Colon (tissue), 2 donors: ENCODE measurements around the gene FBXL7.
"Not testable (repeated sequence)": the region's sequence is repeated elsewhere in the genome, so short reads cannot be mapped to it uniquely, and the experiment has no call there.

Experiments
- FAIRE-seq: peaks from 2 replicates; lab custom pipeline; 2012; peaks lifted over from hg19 to GRCh38; lab: Jason Lieb, UNC
- donor health status: control.
- donor health status: control.

FBXL7 gene

GRCh38 chr5:15827741-15828140, 327.8 kb downstream of the FBXL7 start:
- no peak for FAIRE-seq

GRCh38 chr5:15831408-15831807, 331.4 kb downstream of the FBXL7 start:
- no peak for FAIRE-seq

GRCh38 chr5:15833365-15833764, 333.4 kb downstream of the FBXL7 start:
- FAIRE-seq, result no peak

GRCh38 chr5:15834596-15835245, 334.7 kb downstream of the FBXL7 start:
- no peak for FAIRE-seq

- FAIRE-seq, result no peak
These were observed 335.5 kb downstream of the FBXL7 start for GRCh38 chr5:15835514-15835913.

- no peak for FAIRE-seq
These were observed 337.7 kb downstream of the FBXL7 start for GRCh38 chr5:15837551-15838289.

- no peak for FAIRE-seq
These were observed 344.3 kb downstream of the FBXL7 start for GRCh38 chr5:15844253-15844652.

- FAIRE-seq, result no peak
These were observed 344.9 kb downstream of the FBXL7 start for GRCh38 chr5:15844871-15845270.

- no peak for FAIRE-seq
These were observed 350.6 kb downstream of the FBXL7 start for GRCh38 chr5:15850536-15850935.

GRCh38 chr5:15850939-15851341, 351.0 kb downstream of the FBXL7 start:
- no peak for FAIRE-seq

- no peak for FAIRE-seq
These were observed 352.2 kb downstream of the FBXL7 start for GRCh38 chr5:15852217-15852616.

- no peak for FAIRE-seq
These were observed 353.0 kb downstream of the FBXL7 start for GRCh38 chr5:15852949-15853348.

GRCh38 chr5:15858326-15858725, 358.3 kb downstream of the FBXL7 start:
- FAIRE-seq, result no peak

GRCh38 chr5:15864536-15865215, 364.7 kb downstream of the FBXL7 start:
- no peak for FAIRE-seq

- FAIRE-seq, result not testable (repeated sequence)
These were observed 372.3 kb downstream of the FBXL7 start for GRCh38 chr5:15872259-15872658.

GRCh38 chr5:15877914-15878313, 377.9 kb downstream of the FBXL7 start:
- FAIRE-seq, result no peak

- no peak for FAIRE-seq
These were observed 380.2 kb downstream of the FBXL7 start for GRCh38 chr5:15880201-15880600.

- FAIRE-seq, result no peak
These were observed 385.2 kb downstream of the FBXL7 start for GRCh38 chr5:15885156-15885555.

GRCh38 chr5:15886156-15886555, 386.2 kb downstream of the FBXL7 start:
- FAIRE-seq, result no peak

- no peak for FAIRE-seq
These were observed 387.1 kb downstream of the FBXL7 start for GRCh38 chr5:15887093-15887492.

- no peak for FAIRE-seq
These were observed 389.0 kb downstream of the FBXL7 start for GRCh38 chr5:15889001-15889400.

GRCh38 chr5:15893866-15894265, 393.9 kb downstream of the FBXL7 start:
- FAIRE-seq, result no peak

- no peak for FAIRE-seq
These were observed 397.7 kb downstream of the FBXL7 start for GRCh38 chr5:15897656-15898055.
